ENCODE results near the gene E2F6. TPM values are rescaled to one million over a fixed set of nuclear protein-coding genes. Genes with fewer than 3 reads are reported as not detected.

Gene E2F6
- total RNA-seq, 5 donors from 2014 or later (not counting 1 experiment from before 2014, with no cell fraction given): 4.8 to 9.5 (median 9.1) TPM

DNA sequence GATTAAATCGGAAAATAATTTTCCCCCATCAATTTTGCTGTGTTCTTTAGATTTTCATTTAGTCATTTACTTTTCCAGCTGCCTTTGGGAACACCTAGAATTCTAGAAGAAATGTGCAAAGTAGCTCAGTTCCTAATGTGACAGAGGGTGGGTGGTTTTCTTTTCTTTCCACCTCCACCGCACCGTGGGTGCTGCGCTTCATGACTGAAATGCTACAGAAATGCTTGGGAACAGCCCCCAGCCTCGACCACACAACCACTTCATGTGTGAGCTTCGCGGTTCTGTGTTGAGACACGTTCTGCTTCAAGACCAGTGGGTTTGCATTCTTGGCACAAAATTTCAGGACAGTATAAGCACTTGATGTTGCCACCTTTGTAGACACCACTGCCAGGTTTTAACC lies 30.9 kb downstream of the E2F6 start:
- ATAC-seq (replicated peaks in 1 of 4) (no peak), DNase-seq (no peak)
- H3K27ac Mint-ChIP-seq: no peak overlapping the region
- no peaks in the 10 kb centered on the region for H3K9me3 Mint-ChIP-seq
- ChIA-PET POLR2A (no interaction called here), CTCF (no interaction called here)
- H3K4me3 Mint-ChIP-seq: no peak overlapping the region
- Histone ChIP-seq H3K27ac (ENCODE audit: low read length) (no peak overlapping the region), H3K27me3 (replicated peaks in 1 of 2; ENCODE audit: control insufficient read depth in 2 of 2, extremely low read depth in 1 of 2, insufficient read depth in 2 of 2, low read length in 1 of 2) (no peaks in the 10 kb centered on the region), H3K9me3 (no peaks in the 10 kb centered on the region), H3K36me3 (ENCODE audit: control insufficient read depth in 2 of 2, extremely low read depth in 1 of 2, insufficient read depth in 1 of 2, low read length in 1 of 2) (no peaks in the 10 kb centered on the region), H3K4me1 (ENCODE audit: control insufficient read depth in 1 of 2, extremely low read depth in 1 of 2, insufficient read depth in 2 of 2, low read length in 2 of 2) (no peaks in the 10 kb centered on the region), H3K4me3 (ENCODE audit: control insufficient read depth in 1 of 2, extremely low read depth in 1 of 2, low read length in 1 of 2) (no peak overlapping the region)
- WGBS (ENCODE audit: insufficient coverage): no CpG with 5 or more reads among the region's 8 CpGs
- no peaks in the 10 kb centered on the region for H3K4me1 Mint-ChIP-seq
- H3K27me3 Mint-ChIP-seq: no peaks in the 10 kb centered on the region
- H3K36me3 Mint-ChIP-seq: peaks cover 7% of the 10 kb centered on the region

- H3K4me3 Mint-ChIP-seq: no peak overlapping the region
- no peak overlapping the region for H3K27ac Mint-ChIP-seq
- peaks cover 8% of the 10 kb centered on the region for H3K36me3 Mint-ChIP-seq
- DNase-seq (no peak), ATAC-seq (replicated peaks in 1 of 4) (no peak)
- H3K9me3 Mint-ChIP-seq: no peaks in the 10 kb centered on the region
- H3K36me3 ChIP-seq (ENCODE audit: control insufficient read depth in 2 of 2, extremely low read depth in 1 of 2, insufficient read depth in 1 of 2, low read length in 1 of 2): no peaks in the 10 kb centered on the region
- no peaks in the 10 kb centered on the region for H3K27me3 Mint-ChIP-seq
- no peaks in the 10 kb centered on the region for H3K27me3 ChIP-seq (replicated peaks in 1 of 2; ENCODE audit: control insufficient read depth in 2 of 2, extremely low read depth in 1 of 2, insufficient read depth in 2 of 2, low read length in 1 of 2)
- H3K4me1 ChIP-seq (ENCODE audit: control insufficient read depth in 1 of 2, extremely low read depth in 1 of 2, insufficient read depth in 2 of 2, low read length in 2 of 2): no peaks in the 10 kb centered on the region
- 100% methylated on average over 1 of the region's 7 CpGs for WGBS (ENCODE audit: insufficient coverage)
- POLR2A ChIA-PET: no interaction called here
- H3K27ac ChIP-seq (ENCODE audit: low read length): no peak overlapping the region
- H3K4me1 Mint-ChIP-seq: no peaks in the 10 kb centered on the region
- H3K4me3 ChIP-seq (ENCODE audit: control insufficient read depth in 1 of 2, extremely low read depth in 1 of 2, low read length in 1 of 2): no peak overlapping the region
- CTCF ChIA-PET: no interaction called here
- H3K9me3 ChIP-seq: no peaks in the 10 kb centered on the region
Measured at GRCh38 chr2:11434443-11434842, 31.5 kb downstream of the E2F6 start.

DNA sequence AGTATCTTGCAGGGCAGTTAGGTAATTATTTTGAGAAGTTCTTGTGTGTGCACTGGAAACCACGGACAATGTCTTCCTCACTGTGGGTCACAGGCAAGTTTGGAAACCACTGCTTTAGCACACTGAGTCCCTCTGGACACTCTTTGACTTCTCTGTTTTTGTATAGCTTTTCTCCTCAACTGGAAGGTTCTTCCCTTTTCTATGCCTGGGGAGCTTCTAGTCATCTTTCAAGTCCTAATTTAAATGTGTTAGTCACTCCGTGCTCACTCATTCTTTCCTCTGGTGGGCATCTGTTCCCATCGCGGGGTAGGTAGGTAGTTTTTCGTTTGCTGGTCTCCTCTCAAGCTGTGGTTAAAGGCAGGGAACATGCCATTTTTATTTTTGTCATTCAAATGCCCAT lies 32.1 kb downstream of the E2F6 start:
- Histone ChIP-seq H3K27me3 (replicated peaks in 1 of 2; ENCODE audit: control insufficient read depth in 2 of 2, extremely low read depth in 1 of 2, insufficient read depth in 2 of 2, low read length in 1 of 2) (no peaks in the 10 kb centered on the region), H3K9me3 (no peaks in the 10 kb centered on the region), H3K4me3 (ENCODE audit: control insufficient read depth in 1 of 2, extremely low read depth in 1 of 2, low read length in 1 of 2) (no peak overlapping the region), H3K27ac (ENCODE audit: low read length) (no peak overlapping the region), H3K4me1 (ENCODE audit: control insufficient read depth in 1 of 2, extremely low read depth in 1 of 2, insufficient read depth in 2 of 2, low read length in 2 of 2) (no peaks in the 10 kb centered on the region), H3K36me3 (ENCODE audit: control insufficient read depth in 2 of 2, extremely low read depth in 1 of 2, insufficient read depth in 1 of 2, low read length in 1 of 2) (no peaks in the 10 kb centered on the region)
- Mint-ChIP-seq H3K9me3 (no peaks in the 10 kb centered on the region), H3K4me1 (no peaks in the 10 kb centered on the region), H3K27ac (no peak overlapping the region), H3K27me3 (no peaks in the 10 kb centered on the region), H3K36me3 (peaks cover 10% of the 10 kb centered on the region), H3K4me3 (no peak overlapping the region)
- CTCF ChIA-PET: no interaction called here
- DNase-seq (no peak), ATAC-seq (replicated peaks in 1 of 4) (no peak)
- POLR2A ChIA-PET: no interaction called here
- 100% methylated on average over 1 of the region's 5 CpGs for WGBS (ENCODE audit: insufficient coverage)

- no peak overlapping the region for H3K4me3 ChIP-seq (ENCODE audit: control insufficient read depth in 1 of 2, extremely low read depth in 1 of 2, low read length in 1 of 2)
- ChIA-PET POLR2A (no interaction called here), CTCF (interaction anchor here in 1 of 2 donors (0.5 kb wide), 1 partner anchor 108 kb away, joined by 6 read pairs; no protein-coding TSS in a partner anchor)
- DNase-seq (no peak), ATAC-seq (replicated peaks in 1 of 4) (no peak)
- no peaks in the 10 kb centered on the region for H3K27me3 Mint-ChIP-seq
- no peak overlapping the region for H3K27ac ChIP-seq (ENCODE audit: low read length)
- H3K9me3 Mint-ChIP-seq: no peaks in the 10 kb centered on the region
- 97% methylated on average over 5 of the region's 5 CpGs for WGBS (ENCODE audit: insufficient coverage)
- no peaks in the 10 kb centered on the region for H3K4me1 ChIP-seq (ENCODE audit: control insufficient read depth in 1 of 2, extremely low read depth in 1 of 2, insufficient read depth in 2 of 2, low read length in 2 of 2)
- H3K36me3 Mint-ChIP-seq: peaks cover 10% of the 10 kb centered on the region
- H3K27ac Mint-ChIP-seq: no peak overlapping the region
- H3K4me3 Mint-ChIP-seq: no peak overlapping the region
- no peaks in the 10 kb centered on the region for H3K4me1 Mint-ChIP-seq
- no peaks in the 10 kb centered on the region for H3K9me3 ChIP-seq
- H3K27me3 ChIP-seq (replicated peaks in 1 of 2; ENCODE audit: control insufficient read depth in 2 of 2, extremely low read depth in 1 of 2, insufficient read depth in 2 of 2, low read length in 1 of 2): no peaks in the 10 kb centered on the region
- H3K36me3 ChIP-seq (ENCODE audit: control insufficient read depth in 2 of 2, extremely low read depth in 1 of 2, insufficient read depth in 1 of 2, low read length in 1 of 2): no peaks in the 10 kb centered on the region
Measured at GRCh38 chr2:11430729-11431128, 35.2 kb downstream of the E2F6 start.

DNA sequence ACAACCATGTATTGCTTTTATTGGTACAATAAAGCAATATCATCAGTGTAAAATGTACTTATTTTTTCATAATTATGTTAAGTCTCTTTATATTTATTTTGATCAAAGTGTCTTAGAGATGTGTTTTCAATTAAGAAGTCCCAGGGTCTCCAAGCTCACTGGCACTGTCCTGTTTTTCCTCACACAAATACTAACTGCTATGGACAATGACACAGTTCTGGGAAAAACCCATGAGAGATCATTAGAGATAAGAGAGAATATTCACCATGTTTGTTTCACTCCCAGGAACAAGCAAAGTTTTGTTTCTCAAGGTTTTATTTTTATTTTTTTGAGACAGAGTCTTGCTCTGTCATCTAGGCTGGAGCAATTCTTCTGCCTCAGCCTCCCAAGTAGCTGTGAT lies 38.7 kb downstream of the E2F6 start:
- no peak for ATAC-seq (replicated peaks in 1 of 4)

GRCh38 chr2:11422901-11423435 lies 43.0 kb downstream of the E2F6 start:
- ATAC-seq (replicated peaks in 1 of 4) (no peak), DNase-seq (no peak)
- no peak overlapping the region for H3K27ac Mint-ChIP-seq
- peaks cover 0 to 2% of the 10 kb centered on the region in 2 donors for H3K27me3 Mint-ChIP-seq
- ChIA-PET CTCF (no interaction called here), POLR2A (no interaction called here)
- H3K4me3 ChIP-seq (ENCODE audit: control insufficient read depth in 1 of 2, extremely low read depth in 1 of 2, low read length in 1 of 2): no peak overlapping the region
- H3K27me3 ChIP-seq (replicated peaks in 1 of 2; ENCODE audit: control insufficient read depth in 2 of 2, extremely low read depth in 1 of 2, insufficient read depth in 2 of 2, low read length in 1 of 2): no peaks in the 10 kb centered on the region
- no peak overlapping the region for H3K4me3 Mint-ChIP-seq
- no peak overlapping the region for H3K27ac ChIP-seq (ENCODE audit: low read length)
- no peaks in the 10 kb centered on the region for H3K9me3 ChIP-seq
- H3K9me3 Mint-ChIP-seq: peaks cover 1 to 6% (median 6%) of the 10 kb centered on the region in 3 donors
- no peaks in the 10 kb centered on the region for H3K36me3 ChIP-seq (ENCODE audit: control insufficient read depth in 2 of 2, extremely low read depth in 1 of 2, insufficient read depth in 1 of 2, low read length in 1 of 2)
- no peaks in the 10 kb centered on the region for H3K4me1 Mint-ChIP-seq
- H3K4me1 ChIP-seq (ENCODE audit: control insufficient read depth in 1 of 2, extremely low read depth in 1 of 2, insufficient read depth in 2 of 2, low read length in 2 of 2): no peaks in the 10 kb centered on the region
- WGBS (ENCODE audit: insufficient coverage): 100% methylated on average over 1 of the region's 4 CpGs
- peaks cover 3% of the 10 kb centered on the region for H3K36me3 Mint-ChIP-seq

More for the DNA sequence above, 38.7 kb downstream of the E2F6 start:
- H3K27ac ChIP-seq (ENCODE audit: low read length): no peak overlapping the region
- H3K27me3 Mint-ChIP-seq: no peaks in the 10 kb centered on the region
- no peak overlapping the region for H3K27ac Mint-ChIP-seq
- H3K4me3 ChIP-seq (ENCODE audit: control insufficient read depth in 1 of 2, extremely low read depth in 1 of 2, low read length in 1 of 2): no peak overlapping the region
- H3K9me3 ChIP-seq: no peaks in the 10 kb centered on the region
- H3K36me3 Mint-ChIP-seq: peaks cover 6% of the 10 kb centered on the region
- POLR2A ChIA-PET: no interaction called here
- no peaks in the 10 kb centered on the region for H3K9me3 Mint-ChIP-seq
- DNase-seq: no peak
- CTCF ChIA-PET: interaction anchor here in 1 of 2 donors (0.7 kb wide), 1 partner anchor 595 kb away, joined by 3 read pairs; no protein-coding TSS in a partner anchor
- no peaks in the 10 kb centered on the region for H3K36me3 ChIP-seq (ENCODE audit: control insufficient read depth in 2 of 2, extremely low read depth in 1 of 2, insufficient read depth in 1 of 2, low read length in 1 of 2)
- no peaks in the 10 kb centered on the region for H3K4me1 Mint-ChIP-seq
- no peaks in the 10 kb centered on the region for H3K4me1 ChIP-seq (ENCODE audit: control insufficient read depth in 1 of 2, extremely low read depth in 1 of 2, insufficient read depth in 2 of 2, low read length in 2 of 2)
- H3K4me3 Mint-ChIP-seq: no peak overlapping the region
- H3K27me3 ChIP-seq (replicated peaks in 1 of 2; ENCODE audit: control insufficient read depth in 2 of 2, extremely low read depth in 1 of 2, insufficient read depth in 2 of 2, low read length in 1 of 2): no peaks in the 10 kb centered on the region

- no peak for ATAC-seq (replicated peaks in 1 of 4)
- Histone ChIP-seq H3K36me3 (ENCODE audit: control insufficient read depth in 2 of 2, extremely low read depth in 1 of 2, insufficient read depth in 1 of 2, low read length in 1 of 2) (no peaks in the 10 kb centered on the region), H3K4me1 (ENCODE audit: control insufficient read depth in 1 of 2, extremely low read depth in 1 of 2, insufficient read depth in 2 of 2, low read length in 2 of 2) (no peaks in the 10 kb centered on the region), H3K27me3 (replicated peaks in 1 of 2; ENCODE audit: control insufficient read depth in 2 of 2, extremely low read depth in 1 of 2, insufficient read depth in 2 of 2, low read length in 1 of 2) (no peaks in the 10 kb centered on the region), H3K4me3 (ENCODE audit: control insufficient read depth in 1 of 2, extremely low read depth in 1 of 2, low read length in 1 of 2) (no peak overlapping the region), H3K27ac (ENCODE audit: low read length) (no peak overlapping the region), H3K9me3 (no peaks in the 10 kb centered on the region)
- no peak overlapping the region for H3K4me3 Mint-ChIP-seq
- no CpG with 5 or more reads among the region's 5 CpGs for WGBS (ENCODE audit: insufficient coverage)
- peaks cover 0 to 2% of the 10 kb centered on the region in 2 donors for H3K27me3 Mint-ChIP-seq
- DNase-seq: no peak
- no peak overlapping the region for H3K27ac Mint-ChIP-seq
- ChIA-PET CTCF (no interaction called here), POLR2A (no interaction called here)
- H3K9me3 Mint-ChIP-seq: peaks cover 2 to 9% (median 7%) of the 10 kb centered on the region in 3 donors
- no peaks in the 10 kb centered on the region for H3K4me1 Mint-ChIP-seq
- peaks cover 3% of the 10 kb centered on the region for H3K36me3 Mint-ChIP-seq
Measured at GRCh38 chr2:11422491-11422865, 43.5 kb downstream of the E2F6 start.
